Hepatocyte (in vitro differentiated cells): Measurements from ENCODE around the gene KERA. TPM values are rescaled to one million over a fixed set of nuclear protein-coding genes. Genes with fewer than 3 reads are reported as not detected.

Experiments
- DNase-seq: peaks from one replicate; pipeline ENCODE4 v3.0.0-alpha.2; 2016; ENCODE audit warnings: low spot score
- H2AFZ ChIP-seq: fragments of 200-600 bp; sonication (generic); 2 replicates; pipeline ENCODE4 v1.6.0; 2016; ENCODE audit warnings: antibody characterized with exemption, mild to moderate bottlenecking
- H3K27ac ChIP-seq: fragments of 200-600 bp; sonication (generic); 2 replicates; pipeline ENCODE4 v1.5.1; 2016; ENCODE audit warnings: mild to moderate bottlenecking
- H3K27me3 ChIP-seq: fragments of 200-600 bp; sonication (generic); 2 replicates; pipeline ENCODE4 v1.6.1; 2016
- H3K36me3 ChIP-seq: fragments of 200-600 bp; sonication (generic); replicated peaks from 2 replicates; pipeline ENCODE4 v1.5.1; 2016; ENCODE audit warnings: low read depth; ENCODE audit not compliant: insufficient read depth
- H3K4me1 ChIP-seq: fragments of 200-600 bp; sonication (generic); 2 replicates; pipeline ENCODE4 v1.5.1; 2016; ENCODE audit warnings: mild to moderate bottlenecking, moderate library complexity; ENCODE audit not compliant: insufficient read depth
- H3K4me2 ChIP-seq: fragments of 200-600 bp; sonication (generic); 2 replicates; pipeline ENCODE4 v1.6.0; 2016
- H3K4me3 ChIP-seq: fragments of 200-600 bp; sonication (generic); 2 replicates; pipeline ENCODE4 v1.5.1; 2016; ENCODE audit warnings: mild to moderate bottlenecking
- H3K79me2 ChIP-seq: fragments of 200-600 bp; sonication (generic); 2 replicates; pipeline ENCODE4 v1.6.0; 2017; ENCODE audit warnings: mild to moderate bottlenecking
- H3K9me2 ChIP-seq: fragments of 200-600 bp; sonication (generic); replicated peaks from 2 replicates; pipeline ENCODE4 v1.6.0; 2017; ENCODE audit warnings: mild to moderate bottlenecking; ENCODE audit not compliant: insufficient read depth
- H3K9me3 ChIP-seq: fragments of 200-600 bp; sonication (generic); 2 replicates; pipeline ENCODE4 v1.5.1; 2016; ENCODE audit warnings: low read depth, mild to moderate bottlenecking
- H4K20me1 ChIP-seq: fragments of 200-600 bp; sonication (generic); 2 replicates; pipeline ENCODE4 v1.6.0; 2016; ENCODE audit warnings: mild to moderate bottlenecking; ENCODE audit not compliant: insufficient read depth, poor library complexity, severe bottlenecking
- CTCF ChIP-seq: fragments of 200-600 bp; sonication (generic); IDR thresholded peaks from 2 replicates; pipeline ENCODE4 v1.5.1; 2016; ENCODE audit warnings: antibody characterized with exemption, mild to moderate bottlenecking; ENCODE audit not compliant: poor library complexity
- EZH2 ChIP-seq: fragments of 200-600 bp; sonication (generic); IDR thresholded peaks from 2 replicates; pipeline ENCODE4 v1.6.1; 2016; ENCODE audit warnings: antibody characterized with exemption, mild to moderate bottlenecking, borderline replicate concordance
- EZH2phosphoT487 ChIP-seq: fragments of 200-600 bp; sonication (generic); IDR thresholded peaks from one replicate; pipeline ENCODE4 v1.6.1; 2018; ENCODE audit warnings: antibody characterized with exemption, mild to moderate bottlenecking, low read depth, moderate library complexity; ENCODE audit not compliant: unreplicated experiment, severe bottlenecking
- WGBS: methylation state at CpG from one replicate; pipeline ENCODE4 v1.1.6; 2016; ENCODE audit warnings: low lambda C conversion rate; ENCODE audit errors: missing lambda C conversion rate; 5-methylcytosine and 5-hydroxymethylcytosine counted together
- polyA plus RNA-seq: library from polyadenylated mRNA; unstranded; fragments of >200 nt; fragmentation: Nextera tagmentation; extraction: Ambion mirVana; gene quantifications from 2 replicates; pipeline ENCODE4 v1.2.1, GENCODE V29; 2016
- total RNA-seq: library from RNA; depleted of rRNA; stranded (reverse); fragments of >200 nt; gene quantifications from 2 replicates; pipeline ENCODE4 v1.2.3, GENCODE V29; 2014

The KERA gene
- total and polyA plus RNA-seq, 2 experiments from 2014 or later, result 0.10 to 0.97 TPM

- no peak for DNase-seq
- no peaks in the 10 kb centered on the region for H3K9me3 ChIP-seq
- peaks cover 28% of the 10 kb centered on the region for H3K4me1 ChIP-seq
- H2AFZ ChIP-seq, result no peak overlapping the region
- H3K27me3 ChIP-seq, result no peaks in the 10 kb centered on the region
- no peak overlapping the region for H3K4me2 ChIP-seq
- H3K27ac ChIP-seq, result peak overlapping the region; percentile 63
- H3K4me3 ChIP-seq, result no peak overlapping the region
- TF ChIP-seq EZH2 (no peak), EZH2phosphoT487 (no peak), CTCF (no peak)
- H4K20me1 ChIP-seq, result no peaks in the 10 kb centered on the region
- peaks cover 14% of the 10 kb centered on the region for H3K79me2 ChIP-seq
- H3K36me3 ChIP-seq, result no peaks in the 10 kb centered on the region
- WGBS, result 72% methylated on average over 2 of the region's 2 CpGs
- no peaks in the 10 kb centered on the region for H3K9me2 ChIP-seq
These were observed 43.1 kb upstream of the KERA start for GRCh38 chr12:91100906-91101305.

- Histone ChIP-seq H3K4me1 (peaks cover 28% of the 10 kb centered on the region), H3K27ac (peak overlapping the region; percentile 63), H4K20me1 (no peaks in the 10 kb centered on the region), H3K27me3 (no peaks in the 10 kb centered on the region), H3K4me2 (peak overlapping the region; percentile 15), H3K9me3 (no peaks in the 10 kb centered on the region), H3K36me3 (no peaks in the 10 kb centered on the region), H2AFZ (no peak overlapping the region), H3K4me3 (no peak overlapping the region), H3K9me2 (no peaks in the 10 kb centered on the region), H3K79me2 (peaks cover 6% of the 10 kb centered on the region)
- 45% methylated on average over 2 of the region's 2 CpGs for WGBS
- no peak for DNase-seq
- no peak for TF ChIP-seq EZH2
- TF ChIP-seq CTCF, result no peak
- no peak for TF ChIP-seq EZH2phosphoT487
These were observed 42.0 kb upstream of the KERA start for GRCh38 chr12:91099836-91100235.

- peaks cover 28% of the 10 kb centered on the region for H3K4me1 ChIP-seq
- H4K20me1 ChIP-seq, result no peaks in the 10 kb centered on the region
- no peak overlapping the region for H3K4me3 ChIP-seq
- H2AFZ ChIP-seq, result no peak overlapping the region
- H3K9me3 ChIP-seq, result no peaks in the 10 kb centered on the region
- WGBS, result 22% methylated on average over 2 of the region's 2 CpGs
- TF ChIP-seq CTCF (no peak), EZH2phosphoT487 (no peak), EZH2 (no peak)
- peaks cover 1% of the 10 kb centered on the region for H3K79me2 ChIP-seq
- H3K4me2 ChIP-seq, result peak overlapping the region; percentile 15
- no peak for DNase-seq
- no peaks in the 10 kb centered on the region for H3K9me2 ChIP-seq
- H3K27me3 ChIP-seq, result no peaks in the 10 kb centered on the region
- peak overlapping the region; percentile 63 for H3K27ac ChIP-seq
- H3K36me3 ChIP-seq, result no peaks in the 10 kb centered on the region
These were observed 41.5 kb upstream of the KERA start for GRCh38 chr12:91099341-91099740.

GRCh38 chr12:91098941-91099340, 41.1 kb upstream of the KERA start:
- H3K27me3 ChIP-seq, result no peaks in the 10 kb centered on the region
- H3K79me2 ChIP-seq, result no peaks in the 10 kb centered on the region
- H3K4me1 ChIP-seq, result peaks cover 28% of the 10 kb centered on the region
- H3K36me3 ChIP-seq, result no peaks in the 10 kb centered on the region
- no peak overlapping the region for H2AFZ ChIP-seq
- no peaks in the 10 kb centered on the region for H4K20me1 ChIP-seq
- H3K27ac ChIP-seq, result peak overlapping the region; percentile 75
- H3K4me3 ChIP-seq, result no peak overlapping the region
- peak; percentile 77 for DNase-seq
- 5% methylated on average over 3 of the region's 3 CpGs for WGBS
- peak overlapping the region; percentile 15 for H3K4me2 ChIP-seq
- H3K9me3 ChIP-seq, result no peaks in the 10 kb centered on the region
- no peaks in the 10 kb centered on the region for H3K9me2 ChIP-seq
- no peak for TF ChIP-seq EZH2
- TF ChIP-seq CTCF, result no peak
- no peak for TF ChIP-seq EZH2phosphoT487
